H1 (cell line): ENCODE results near the gene BTBD1. TPM values are rescaled to one million over a fixed set of nuclear protein-coding genes. Genes with fewer than 3 reads are reported as not detected.

Source experiments
- CTCF ChIA-PET: fragments of 300-600 bp; sonication (Branson Sonifier 250); formaldehyde crosslinking; loops from one replicate; lab custom pipeline; 2021; ENCODE audit not compliant: partially characterized antibody; lab: Charles Lee
- POLR2A ChIA-PET: fragments of 300-600 bp; sonication (Branson Sonifier 250); formaldehyde crosslinking; loops from one replicate; lab custom pipeline; 2021; ENCODE audit warnings: inconsistent platforms; ENCODE audit not compliant: partially characterized antibody; lab: Charles Lee
- DNase-seq, 2 experiments: peaks; one replicate each; pipeline versions ENCODE4 v3.0.0 to v3.0.0-alpha.2; 2010 to 2022; ENCODE audit warnings: low spot score in 2 of 2, low read depth in 1 of 2, mixed read lengths in 1 of 2
- FAIRE-seq: peaks from 2 replicates; lab custom pipeline; 2011; peaks lifted over from hg19 to GRCh38; lab: Jason Lieb, UNC
- H2AFZ ChIP-seq: 2 replicates; pipeline ENCODE4 v1.8.1; 2012; ENCODE audit warnings: low read length, inconsistent platforms
- H2AK5ac ChIP-seq: 2 replicates; pipeline ENCODE4 v1.6.1; 2013; ENCODE audit warnings: low read depth, low read length
- H2BK120ac ChIP-seq: replicated peaks from 2 replicates; pipeline ENCODE3; 2013; ENCODE audit warnings: low read depth, low read length, inconsistent platforms
- H2BK12ac ChIP-seq: 2 replicates; pipeline ENCODE4 v1.6.1; 2013; ENCODE audit warnings: low read depth, low read length
- H2BK15ac ChIP-seq: 2 replicates; pipeline ENCODE4 v1.6.1; 2013; ENCODE audit warnings: low read length
- H2BK20ac ChIP-seq: 2 replicates; pipeline ENCODE4 v1.6.1; 2013; ENCODE audit warnings: low read length
- H2BK5ac ChIP-seq: 2 replicates; pipeline ENCODE4 v1.6.1; 2013; ENCODE audit warnings: low read depth, low read length
- H3K14ac ChIP-seq: 2 replicates; pipeline ENCODE4 v1.6.1; 2013; ENCODE audit warnings: inconsistent platforms; ENCODE audit not compliant: insufficient read length
- H3K18ac ChIP-seq: 2 replicates; pipeline ENCODE4 v1.6.1; 2013; ENCODE audit warnings: low read length; ENCODE audit errors: extremely low read depth
- H3K23ac ChIP-seq: 2 replicates; pipeline ENCODE4 v1.6.1; 2013; ENCODE audit warnings: inconsistent platforms; ENCODE audit not compliant: insufficient read length
- H3K23me2 ChIP-seq: 2 replicates; pipeline ENCODE4 v1.6.1; 2013; ENCODE audit warnings: low read depth, low read length
- H3K27ac ChIP-seq: 2 replicates; pipeline ENCODE4 v1.6.1; 2011; ENCODE audit warnings: low read depth, low read length, inconsistent platforms
- H3K27me3 ChIP-seq, 4 experiments: replicated peaks in 1 of 4; 1 replicate in 1 of 4; 2 replicates in 3 of 4; pipeline versions ENCODE4 v1.6.1 to v1.8.1; 2011 to 2013; ENCODE audit warnings: low read length in 3 of 4, mild to moderate bottlenecking in 3 of 4, inconsistent platforms in 2 of 4, mixed read lengths in 2 of 4, moderate library complexity in 1 of 4; ENCODE audit not compliant: control insufficient read depth in 3 of 4, insufficient read depth in 3 of 4; ENCODE audit errors: extremely low read depth in 1 of 4
- H3K36me3 ChIP-seq, 4 experiments: 2 replicates each; pipeline versions ENCODE4 v1.6.1 to v1.8.1; 2011 to 2013; ENCODE audit warnings: mild to moderate bottlenecking in 4 of 4, low read length in 3 of 4, moderate library complexity in 2 of 4, control low read depth in 1 of 4, inconsistent platforms in 1 of 4; ENCODE audit not compliant: insufficient read depth in 4 of 4, control insufficient read depth in 2 of 4
- H3K4ac ChIP-seq: replicated peaks from 2 replicates; pipeline ENCODE3; 2013; ENCODE audit warnings: low read length, low read depth, mixed read lengths, inconsistent platforms; ENCODE audit not compliant: insufficient read length
- H3K4me1 ChIP-seq, 4 experiments: replicated peaks in 1 of 4; 1 replicate in 1 of 4; 2 replicates in 3 of 4; pipeline versions ENCODE4 v1.6.1 to v1.8.1; 2011 to 2013; ENCODE audit warnings: low read length in 3 of 4, inconsistent platforms in 2 of 4, mixed read lengths in 1 of 4; ENCODE audit not compliant: insufficient read depth in 4 of 4, control insufficient read depth in 3 of 4
- H3K4me2 ChIP-seq, 2 experiments: 2 replicates each; pipeline versions ENCODE4 v1.6.1 to v1.8.1; 2011 to 2013; ENCODE audit warnings: low read depth in 2 of 2, low read length in 2 of 2, control low read depth in 1 of 2, inconsistent platforms in 1 of 2, mild to moderate bottlenecking in 1 of 2; ENCODE audit not compliant: insufficient read depth in 1 of 2
- H3K4me3 ChIP-seq, 4 experiments: fragments of 200-600, 300-600 bp in 1 of 4; sonication (generic), shearing (Covaris generic), sonication (Bioruptor Twin) in 1 of 4; 2 replicates each; pipeline versions ENCODE4 v1.5.1 to v1.8.1; 2011 to 2016; ENCODE audit warnings: low read length in 4 of 4, low read depth in 3 of 4, control low read depth in 2 of 4, inconsistent platforms in 2 of 4, mild to moderate bottlenecking in 2 of 4, mixed read lengths in 1 of 4, moderate library complexity in 1 of 4; ENCODE audit not compliant: insufficient read depth in 2 of 4; ENCODE audit errors: extremely low read depth in 1 of 4
- H3K56ac ChIP-seq: replicated peaks from 2 replicates; pipeline ENCODE3; 2013; ENCODE audit warnings: low read depth, mild to moderate bottlenecking, mixed read lengths, low read length, inconsistent platforms; ENCODE audit not compliant: insufficient read length
- H3K79me1 ChIP-seq: 2 replicates; pipeline ENCODE4 v1.6.1; 2013; ENCODE audit warnings: low read depth, low read length, control low read depth
- H3K79me2 ChIP-seq, 2 experiments: 2 replicates each; pipeline versions ENCODE4 v1.6.1 to v1.8.1; 2012 to 2013; ENCODE audit warnings: low read length in 2 of 2, mild to moderate bottlenecking in 2 of 2, inconsistent platforms in 1 of 2; ENCODE audit not compliant: insufficient read depth in 2 of 2, control insufficient read depth in 1 of 2
- H3K9ac ChIP-seq, 4 experiments: replicated peaks in 1 of 4; 1 replicate in 1 of 4; 2 replicates in 3 of 4; pipeline versions ENCODE4 v1.6.1 to v1.8.1; 2011 to 2013; ENCODE audit warnings: low read depth in 3 of 4, low read length in 3 of 4, control low read depth in 2 of 4, mild to moderate bottlenecking in 2 of 4, moderate library complexity in 2 of 4, inconsistent platforms in 1 of 4; ENCODE audit errors: extremely low read depth in 1 of 4
- H3K9me3 ChIP-seq, 2 experiments: 2 replicates each; pipeline versions ENCODE4 v1.6.1 to v1.8.1; 2012 to 2013; ENCODE audit warnings: mild to moderate bottlenecking in 2 of 2, moderate library complexity in 2 of 2, control low read depth in 1 of 2, inconsistent platforms in 1 of 2, low read depth in 1 of 2, low read length in 1 of 2, mixed read lengths in 1 of 2; ENCODE audit not compliant: insufficient read depth in 2 of 2
- H4K20me1 ChIP-seq, 2 experiments: replicated peaks in 1 of 2; 2 replicates each; pipeline versions ENCODE3 to v1.8.1; 2011 to 2013; ENCODE audit warnings: inconsistent platforms in 2 of 2, low read length in 2 of 2, mild to moderate bottlenecking in 1 of 2; ENCODE audit not compliant: insufficient read depth in 2 of 2, control insufficient read depth in 1 of 2
- H4K5ac ChIP-seq: 2 replicates; pipeline ENCODE4 v1.6.1; 2013; ENCODE audit warnings: low read length, low read depth, mixed read lengths, inconsistent platforms; ENCODE audit not compliant: insufficient read length
- H4K8ac ChIP-seq: 2 replicates; pipeline ENCODE4 v1.8.0; 2013; ENCODE audit warnings: mild to moderate bottlenecking, moderate library complexity, low read length, inconsistent platforms; ENCODE audit not compliant: insufficient read depth; ENCODE audit errors: extremely low read depth
- H4K91ac ChIP-seq: replicated peaks from 2 replicates; pipeline ENCODE3; 2013; ENCODE audit warnings: low read length, mixed read lengths, inconsistent platforms; ENCODE audit not compliant: insufficient read length
- CBX8 ChIP-seq: fragments of 300-800, 300-1000 bp; sonication (generic); IDR thresholded peaks from 2 replicates; pipeline ENCODE4 v1.7.1; 2016; ENCODE audit warnings: low read depth, low read length, borderline replicate concordance
- CHD1 ChIP-seq: IDR thresholded peaks from 2 replicates; pipeline ENCODE4 v1.6.1; 2012; ENCODE audit warnings: low read depth, low read length, improper control_type of control experiment
- CTBP2 ChIP-seq: IDR thresholded peaks from 2 replicates; pipeline ENCODE4 v1.7.0; 2011; ENCODE audit warnings: borderline replicate concordance, mild to moderate bottlenecking, moderate library complexity, mixed read lengths, low read length; ENCODE audit not compliant: insufficient read depth, insufficient read length
- E2F6 ChIP-seq: IDR thresholded peaks from 2 replicates; pipeline ENCODE4 v1.6.1; 2012; ENCODE audit warnings: inconsistent platforms
- EZH2 ChIP-seq: fragments of 200-600 bp; sonication (generic); IDR thresholded peaks from 2 replicates; pipeline ENCODE4 v1.7.1; 2012; ENCODE audit warnings: low read depth, mild to moderate bottlenecking, moderate library complexity, low read length, inconsistent platforms; ENCODE audit not compliant: severe bottlenecking
- JUN ChIP-seq: IDR thresholded peaks from 2 replicates; pipeline ENCODE4 v1.6.1; 2011; ENCODE audit warnings: low read depth, mild to moderate bottlenecking, improper control_type of control experiment, low read length
- SIN3A ChIP-seq, 2 experiments: IDR thresholded peaks in 1 of 2; conservative IDR thresholded peaks in 1 of 2; 2 replicates each; pipeline ENCODE4 v1.6.1; 2011 to 2012; ENCODE audit warnings: low read length in 2 of 2, improper control_type of control experiment in 1 of 2, low read depth in 1 of 2, mild to moderate bottlenecking in 1 of 2
- TAF7 ChIP-seq: optimal IDR thresholded peaks from 2 replicates; pipeline ENCODE3; 2011; ENCODE audit warnings: low read depth, mild to moderate bottlenecking, inconsistent platforms, low read length, moderate library complexity, borderline replicate concordance
- WGBS, 2 experiments: shearing (Covaris generic) in 1 of 2; methylation state at CpG; one replicate each; pipeline versions ENCODE4 v1.1.6 to v1.1.7; 2013 to 2015; ENCODE audit warnings: low lambda C conversion rate in 2 of 2, mixed read lengths in 2 of 2, inconsistent platforms in 1 of 2, low coverage in 1 of 2, missing lambda C conversion rate in 1 of 2; ENCODE audit not compliant: insufficient replicate concordance in 2 of 2, insufficient coverage in 1 of 2, insufficient read length in 1 of 2; ENCODE audit errors: extremely low coverage in 1 of 2, missing lambda C conversion rate in 1 of 2; 5-methylcytosine and 5-hydroxymethylcytosine counted together
- polyA plus RNA-seq, 7 experiments: library from polyadenylated mRNA; depleted of rRNA in 3 of 7; stranded (reverse) in 5 of 7; unstranded in 2 of 7; fragments of >200 nt in 5 of 7; fragments of 200-250 nt in 2 of 7; gene quantifications; 1 replicate in 5 of 7; 2 replicates in 1 of 7; 4 replicates in 1 of 7; pipeline versions ENCODE4 v1.2.1 to v1.2.3, GENCODE V29; 2011 to 2013; ENCODE audit warnings: missing spikeins in 2 of 7, mixed read lengths in 2 of 7
- total RNA-seq: library from RNA; stranded (reverse); fragmentation: NEBNext Ultra II Directional; extraction: Animal tissue kit (Norgen Biotek cat#: 25700); gene quantifications from 2 replicates; pipeline ENCODE4 v1.2.1, GENCODE V29; 2021

BTBD1 gene
- total and polyA plus RNA-seq, 2 of the 8 experiments (the other 6 are each of a cell fraction or from before 2014, with no cell fraction given): 18.6 to 39.5 TPM

- Histone ChIP-seq H2BK120ac (no peak overlapping the region), H3K27me3 (peaks cover 0 to 33% (median 25%) of the 10 kb centered on the region in 4 experiments; a peak in 6 of 7 replicates), H3K4ac (no peak overlapping the region), H3K79me2 (no peaks in the 10 kb centered on the region), H4K5ac (no peak overlapping the region), H2AFZ (no peak overlapping the region), H2BK5ac (no peak overlapping the region), H4K91ac (no peak overlapping the region), H3K4me2 (no peak overlapping the region), H3K56ac (no peak overlapping the region), H3K36me3 (no peaks in the 10 kb centered on the region), H4K20me1 (peaks cover 0 to 5% of the 10 kb centered on the region in 2 experiments), H3K79me1 (no peaks in the 10 kb centered on the region), H3K14ac (no peak overlapping the region), H3K9ac (no peak overlapping the region), H3K23me2 (peaks cover 13% of the 10 kb centered on the region; the same call in 1 of the 2 replicates), H3K4me3 (no peak overlapping the region), H3K4me1 (peaks cover 0 to 9% (median 4%) of the 10 kb centered on the region in 4 experiments; a peak in 3 of 7 replicates), H4K8ac (no peak overlapping the region), H3K9me3 (no peaks in the 10 kb centered on the region), H3K27ac (no peak overlapping the region), H2BK12ac (no peak overlapping the region), H2BK20ac (no peak overlapping the region), H3K18ac (no peak overlapping the region), H2AK5ac (no peak overlapping the region), H3K23ac (no peak overlapping the region), H2BK15ac (no peak overlapping the region)
- 85% methylated on average over 3 of the region's 3 CpGs; no CpG with 5 or more reads in 1 of the 2 experiments for WGBS, 2 experiments
- ChIA-PET POLR2A (no interaction called here), CTCF (no interaction called here)
- FAIRE-seq: no peak
- TF ChIP-seq CTBP2 (no peak), CBX8 (no peak), SIN3A (conservative IDR thresholded peaks at IDR 0.05 in 1 of 2, IDR thresholded peaks at IDR 0.05 in 1 of 2; ENCODE audit: low read depth in 1 of 2, low read length in 2 of 2) (no peak), TAF7 (no peak), E2F6 (no peak), CHD1 (no peak), JUN (no peak), EZH2 (no peak)
- no peak for DNase-seq
These were observed 43.3 kb upstream of the BTBD1 start for GRCh38 chr15:83110381-83110780.
